HG02678 (cell line): ENCODE measurements around the gene PMEL.

ENCODE experiments used
- ATAC-seq: cut with Tn5 transposase; IDR thresholded peaks from one replicate; pipeline ENCODE4 v1.9.1; 2021; ENCODE audit warnings: mild to moderate bottlenecking, moderate library complexity; ENCODE audit not compliant: unreplicated experiment

Gene PMEL

DNA sequence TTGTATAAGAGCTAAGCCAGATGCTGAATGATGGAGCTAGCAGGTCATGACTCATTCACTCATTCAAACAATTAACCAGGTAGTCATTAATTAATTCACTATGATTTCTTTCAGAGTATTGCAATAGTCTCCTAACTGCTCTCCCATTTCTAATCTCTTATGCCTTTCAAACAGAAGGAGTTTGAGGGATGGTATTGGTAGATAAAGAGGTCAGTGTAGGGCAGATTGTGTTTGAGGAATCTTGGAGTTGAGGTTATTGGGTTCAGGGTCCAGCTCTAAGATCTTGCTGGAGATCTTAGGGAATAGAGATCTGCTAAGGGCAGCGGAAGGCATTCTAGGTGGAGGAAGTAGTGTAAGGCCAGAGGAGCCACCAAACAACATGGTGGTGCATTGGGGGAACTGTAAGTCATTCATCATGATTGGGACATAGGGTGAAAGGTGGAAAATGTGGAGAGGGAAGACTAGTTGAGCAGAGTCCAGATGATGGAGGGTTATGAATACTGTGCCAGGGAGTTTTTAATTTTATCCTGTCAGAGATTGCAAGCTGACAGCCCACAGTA lies 23.2 kb downstream of the PMEL start:
- no peak for ATAC-seq

DNA sequence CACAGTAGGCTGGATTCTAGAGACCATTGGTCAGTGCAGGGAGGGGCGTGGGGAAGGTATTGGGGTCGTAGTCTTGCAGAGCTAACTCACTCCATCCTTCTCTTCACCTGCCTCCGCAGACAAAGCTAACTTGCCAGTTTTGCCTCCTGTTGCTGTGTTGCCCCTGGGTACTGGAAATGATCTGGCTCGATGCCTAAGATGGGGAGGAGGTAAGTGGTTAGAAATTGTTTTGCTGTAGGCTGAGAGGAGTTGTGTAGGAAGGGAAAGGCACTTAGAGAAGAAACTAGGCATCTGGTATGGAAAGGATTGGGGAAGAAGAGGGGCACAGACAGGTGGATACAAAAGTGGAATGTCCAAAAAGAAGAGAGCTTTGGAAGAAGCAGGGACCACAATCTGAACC lies 23.8 kb downstream of the PMEL start:
- ATAC-seq, result no peak

DNA sequence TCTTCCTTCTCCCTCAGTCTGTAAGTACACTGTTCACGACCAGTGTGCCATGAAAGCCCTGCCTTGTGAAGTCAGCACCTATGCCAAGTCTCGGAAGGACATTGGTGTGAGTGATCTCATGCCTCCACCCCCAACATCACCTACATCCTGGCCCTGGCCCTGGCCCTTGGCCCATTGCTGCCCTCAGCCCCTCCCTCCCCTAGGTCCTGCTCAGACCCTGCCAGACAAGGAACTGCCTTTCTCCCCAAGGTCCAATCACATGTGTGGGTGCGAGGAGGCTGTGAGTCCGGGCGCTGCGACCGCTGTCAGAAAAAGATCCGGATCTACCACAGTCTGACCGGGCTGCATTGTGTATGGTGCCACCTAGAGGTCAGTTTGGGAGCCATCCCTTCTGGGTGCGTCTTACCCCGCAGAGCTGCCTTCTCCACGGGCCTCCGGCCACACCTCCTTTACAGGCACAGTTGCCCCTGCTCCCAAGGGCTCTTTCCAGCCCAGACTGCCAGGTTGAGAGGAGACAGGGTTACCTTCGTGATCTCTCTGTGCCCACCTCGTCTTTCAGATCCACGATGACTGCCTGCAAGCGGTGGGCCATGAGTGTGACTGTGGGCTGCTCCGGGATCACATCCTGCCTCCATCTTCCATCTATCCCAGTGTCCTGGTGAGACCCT lies 25.6 kb downstream of the PMEL start:
- peak; percentile 95 for ATAC-seq

DNA sequence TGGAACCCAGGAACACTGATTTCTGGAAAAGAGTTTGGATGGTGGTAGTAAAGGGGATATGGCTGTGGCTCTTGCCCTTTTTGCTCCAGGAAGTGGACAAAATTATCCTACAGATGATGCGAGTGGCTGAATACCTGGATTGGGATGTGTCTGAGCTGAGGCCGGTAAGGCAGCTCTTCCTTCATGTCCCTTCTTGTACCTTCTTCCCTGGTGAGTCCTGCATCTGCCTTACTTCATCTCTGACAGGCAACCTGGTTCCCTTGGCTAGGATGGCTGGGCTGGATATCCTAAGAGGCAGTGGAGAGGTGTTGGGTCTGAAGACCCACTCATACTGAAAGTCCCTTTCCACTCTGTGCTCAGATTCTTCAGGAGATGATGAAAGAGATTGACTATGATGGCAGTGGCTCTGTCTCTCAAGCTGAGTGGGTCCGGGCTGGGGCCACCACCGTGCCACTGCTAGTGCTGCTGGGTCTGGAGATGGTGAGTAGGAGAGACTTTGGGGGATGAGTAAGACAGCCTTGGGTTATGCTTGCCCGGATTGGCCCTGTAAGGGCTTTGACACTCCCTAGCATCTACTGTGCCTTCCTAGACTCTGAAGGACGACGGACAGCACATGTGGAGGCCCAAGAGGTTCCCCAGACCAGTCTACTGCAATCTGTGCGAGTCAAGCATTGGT lies 26.9 kb downstream of the PMEL start:
- no peak for ATAC-seq

DNA sequence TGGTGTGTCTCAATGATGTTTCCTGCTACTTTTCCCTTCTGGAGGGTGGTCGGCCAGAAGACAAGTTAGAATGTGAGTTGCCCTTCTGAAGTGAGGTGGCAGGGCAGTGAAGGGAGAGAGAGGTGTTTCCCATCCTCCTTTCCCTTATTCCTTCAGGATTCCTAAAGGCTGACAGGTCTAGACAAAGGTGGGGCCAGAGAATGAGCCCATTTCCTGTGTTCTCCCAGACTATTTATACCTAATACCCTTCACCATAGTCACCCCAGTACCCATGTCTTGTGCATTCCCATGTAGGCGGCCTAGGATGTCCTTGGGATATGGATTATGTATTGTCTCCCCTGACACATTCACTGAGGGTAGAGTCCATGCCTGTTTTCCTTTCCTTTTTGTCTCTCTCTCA lies 27.9 kb downstream of the PMEL start:
- ATAC-seq, result no peak

DNA sequence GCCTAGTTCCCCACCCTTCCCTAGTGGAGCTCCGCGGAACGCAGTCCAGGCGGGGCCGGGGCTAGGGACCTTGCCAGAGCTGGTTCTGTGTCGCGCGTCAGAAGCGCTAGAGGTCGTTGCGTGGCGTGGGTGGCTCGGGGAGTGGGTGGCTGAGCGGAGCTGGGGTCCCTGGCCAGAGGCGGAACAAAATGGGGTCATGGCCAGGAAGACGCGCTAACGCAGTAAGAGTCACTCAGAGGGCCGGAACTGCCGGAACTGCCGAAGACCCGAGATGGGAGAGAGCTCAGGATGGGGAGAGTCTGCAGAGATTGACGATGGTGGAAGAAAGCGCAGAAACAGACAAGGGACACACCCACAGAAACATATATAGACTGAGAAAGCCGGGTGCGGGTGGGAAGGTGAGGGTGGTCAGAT lies 30.1 kb downstream of the PMEL start:
- no peak for ATAC-seq

DNA sequence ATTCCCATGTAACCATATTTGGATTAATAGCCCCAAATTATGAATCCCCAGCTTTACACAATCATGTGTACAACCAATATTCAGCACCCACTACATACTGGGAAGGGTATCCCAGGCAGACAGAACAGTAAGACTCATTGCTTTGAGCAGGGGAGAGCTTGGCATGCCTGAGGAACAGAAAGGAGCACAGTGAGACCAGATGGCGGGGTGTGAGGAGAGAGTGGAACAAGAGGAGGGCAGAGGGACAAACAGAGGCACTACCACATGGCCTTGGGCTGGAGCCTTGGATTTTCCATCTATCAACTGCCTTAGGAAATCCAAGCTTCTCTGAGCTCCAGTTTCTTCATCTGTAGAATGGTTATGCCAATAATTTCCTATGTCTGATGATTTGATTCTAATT lies 31.1 kb downstream of the PMEL start:
- no peak for ATAC-seq

DNA sequence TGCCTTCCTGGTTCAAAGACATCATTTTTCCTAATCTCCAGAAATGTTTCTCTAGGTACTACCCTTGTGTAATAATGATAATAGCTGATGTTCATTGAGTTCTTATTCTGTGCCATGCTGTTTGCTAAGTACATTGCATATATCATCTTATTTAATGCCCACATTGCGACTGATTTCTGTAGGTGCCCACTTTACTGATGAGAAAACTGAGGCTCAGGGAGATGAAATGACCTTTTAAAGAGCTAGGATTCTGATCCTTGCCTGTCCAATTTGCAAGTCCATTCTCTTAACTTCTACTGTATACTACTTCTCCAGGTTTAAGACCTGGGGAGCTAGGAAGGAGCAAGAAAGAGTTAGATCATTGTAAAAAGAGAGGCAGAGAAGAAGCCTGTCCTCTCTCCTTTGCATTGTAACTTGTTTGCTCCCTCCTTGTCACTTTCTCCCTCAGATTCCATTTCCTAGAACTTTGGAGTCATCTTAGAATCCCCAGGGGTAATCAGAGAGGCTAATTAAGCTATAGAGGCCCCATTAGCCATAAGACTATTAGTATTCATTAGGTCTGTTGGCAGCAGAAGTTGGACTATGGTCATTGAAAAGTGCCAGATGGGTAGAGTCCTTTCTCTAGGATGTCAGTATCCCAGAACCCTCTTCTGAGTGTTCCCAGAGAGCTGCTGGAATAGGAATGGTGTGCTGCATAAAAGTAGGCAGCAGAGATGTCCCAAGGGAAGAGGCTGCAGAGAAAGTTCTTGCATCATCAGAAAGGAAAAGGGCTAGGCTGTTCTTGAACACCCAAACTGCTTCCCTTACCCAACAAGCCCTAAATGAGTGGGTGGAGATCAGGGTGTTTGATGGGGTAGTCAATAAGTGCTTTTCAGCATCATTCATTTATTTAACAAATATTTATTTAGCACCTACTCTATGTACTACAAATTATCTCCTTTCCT lies 31.8 kb downstream of the PMEL start:
- no peak for ATAC-seq

DNA sequence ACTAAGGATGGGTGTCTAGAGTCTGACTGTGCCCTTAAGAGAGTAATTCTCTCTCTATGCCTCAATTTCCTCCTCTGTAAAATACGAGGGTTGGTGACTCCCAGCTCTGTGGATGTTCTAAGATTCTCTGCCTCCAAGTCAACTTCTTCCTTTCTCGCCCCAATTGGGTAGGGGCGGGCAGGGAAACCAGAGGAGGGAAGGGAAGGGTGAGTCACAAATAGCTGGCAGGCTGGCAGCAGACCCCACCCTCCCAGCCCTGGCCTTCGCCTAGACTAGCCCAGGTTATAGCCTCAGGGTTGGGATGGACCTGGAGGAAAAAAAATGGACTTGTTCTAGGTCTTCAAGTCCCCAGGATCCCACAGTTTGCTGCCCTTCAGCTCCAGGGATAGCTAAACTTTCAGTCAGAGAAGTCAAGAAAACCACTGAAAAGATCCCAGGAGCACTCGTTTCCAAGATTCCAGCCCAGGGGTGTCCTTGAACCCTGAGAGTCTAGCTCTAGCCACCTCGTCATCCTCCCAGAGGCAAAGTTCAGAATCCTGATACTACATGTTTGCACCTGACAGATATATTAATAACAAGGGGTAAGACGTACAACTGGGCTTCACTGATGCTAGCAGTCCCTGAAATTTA lies 32.6 kb downstream of the PMEL start:
- no peak for ATAC-seq

DNA sequence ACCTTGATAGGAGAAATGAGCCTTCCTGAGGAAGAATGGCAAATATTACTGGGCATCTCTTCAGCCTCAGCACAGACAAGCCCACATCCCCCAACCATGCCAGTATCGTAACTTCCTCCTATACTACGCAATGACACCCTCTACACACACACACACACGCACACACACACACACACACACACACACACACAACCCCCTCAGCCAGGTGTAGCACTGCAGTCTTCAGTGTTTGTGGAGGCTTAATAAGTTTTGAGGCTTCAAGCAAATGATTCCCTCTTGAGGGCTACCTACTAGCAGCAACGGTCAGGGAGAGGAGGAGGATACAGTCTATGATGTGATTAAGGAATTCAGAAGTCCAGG lies 33.3 kb downstream of the PMEL start:
- ATAC-seq, result no peak

DNA sequence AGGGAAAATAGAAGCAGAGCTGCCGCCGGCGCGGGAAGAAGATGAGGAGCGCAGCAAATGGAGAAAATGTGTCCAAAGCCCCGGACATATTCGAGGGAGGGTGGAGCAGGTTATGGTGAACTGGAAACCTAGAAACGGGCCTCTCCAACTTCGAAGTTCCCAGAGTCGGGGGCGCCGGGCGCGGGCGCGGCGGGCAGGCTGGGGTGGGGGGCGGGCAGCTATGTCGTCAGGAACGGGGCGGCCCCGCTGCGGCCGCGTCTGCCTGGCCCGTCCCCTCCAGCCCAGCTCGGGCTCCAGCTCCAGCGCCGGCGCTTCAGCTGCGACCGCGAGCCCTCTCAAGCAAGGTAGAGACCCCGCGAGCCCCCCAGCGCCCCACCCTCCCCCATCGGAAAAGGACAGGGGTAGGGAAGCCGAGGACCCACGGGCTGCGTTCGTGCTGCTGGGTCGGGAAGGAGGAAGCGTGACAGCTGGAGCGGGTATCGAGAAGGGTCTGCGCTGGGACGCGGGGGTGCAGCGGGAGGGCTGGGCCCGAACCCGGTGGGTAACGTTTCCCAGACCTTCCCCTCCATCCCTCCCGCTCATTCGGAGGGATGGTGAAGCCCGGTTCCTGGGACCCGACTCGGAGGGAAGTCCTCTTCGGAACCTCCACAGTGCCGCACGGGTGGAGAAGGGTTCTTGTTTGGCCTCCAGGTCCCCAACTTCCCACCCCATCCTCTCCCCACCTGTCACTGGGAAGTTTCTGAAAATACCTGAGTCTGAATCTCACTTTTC lies 33.9 kb downstream of the PMEL start:
- ATAC-seq, result no peak

DNA sequence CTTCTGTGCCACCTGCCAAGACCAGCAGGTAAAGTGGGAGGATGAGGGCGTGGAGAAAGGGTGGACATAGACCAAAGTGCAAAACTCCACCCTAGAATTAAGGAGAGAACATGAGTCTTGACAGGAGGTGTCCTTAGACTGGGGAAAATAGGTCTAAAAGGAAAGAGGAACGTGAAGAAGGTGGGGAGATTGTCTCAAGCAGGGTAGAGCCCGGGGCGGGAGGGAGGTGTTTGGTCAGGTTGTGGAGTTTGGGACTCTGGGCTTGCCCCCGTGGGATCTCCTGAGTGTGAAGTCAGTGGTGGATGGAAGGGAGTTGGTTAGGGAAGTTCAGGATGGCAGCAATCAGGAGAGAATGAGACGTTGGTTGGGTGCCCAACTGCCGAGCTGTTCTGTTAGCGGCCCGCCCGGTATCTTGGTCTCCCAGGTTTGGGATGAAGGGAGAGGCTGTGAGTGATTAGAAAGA lies 34.5 kb downstream of the PMEL start:
- ATAC-seq, result no peak

DNA sequence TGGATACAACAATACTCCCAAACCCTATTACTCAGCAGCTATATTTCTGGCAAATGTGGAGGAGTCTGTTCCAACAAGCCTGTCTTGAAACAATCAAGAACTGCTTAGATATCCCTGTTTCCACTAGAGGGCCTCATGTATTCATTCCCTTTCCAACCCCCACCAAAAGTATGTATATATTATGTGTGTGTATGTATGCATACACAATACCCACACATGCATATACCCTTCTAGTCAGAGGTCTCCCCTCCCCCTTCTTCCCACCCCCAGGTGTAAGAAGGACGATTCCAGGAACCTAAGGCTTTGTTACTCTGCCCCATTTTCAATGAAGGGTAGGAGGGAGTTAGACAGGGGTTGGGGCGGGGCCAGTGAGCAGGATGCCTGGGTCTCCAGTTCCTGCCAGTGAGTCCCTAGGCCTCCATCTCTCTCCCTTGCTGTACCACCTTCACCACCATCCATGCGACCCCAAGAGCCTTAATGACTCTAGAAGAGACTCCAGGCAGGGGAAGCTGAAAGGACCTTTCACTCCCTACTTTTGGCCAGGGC lies 35.0 kb downstream of the PMEL start, which contains the start of gene DGKA:
TSS of gene DGKA (plus strand) at position 392 of the 546 bp plus-strand sequence. CDS start 5,342 bp downstream, outside the sequence.
- peak; percentile 13 for ATAC-seq

DNA sequence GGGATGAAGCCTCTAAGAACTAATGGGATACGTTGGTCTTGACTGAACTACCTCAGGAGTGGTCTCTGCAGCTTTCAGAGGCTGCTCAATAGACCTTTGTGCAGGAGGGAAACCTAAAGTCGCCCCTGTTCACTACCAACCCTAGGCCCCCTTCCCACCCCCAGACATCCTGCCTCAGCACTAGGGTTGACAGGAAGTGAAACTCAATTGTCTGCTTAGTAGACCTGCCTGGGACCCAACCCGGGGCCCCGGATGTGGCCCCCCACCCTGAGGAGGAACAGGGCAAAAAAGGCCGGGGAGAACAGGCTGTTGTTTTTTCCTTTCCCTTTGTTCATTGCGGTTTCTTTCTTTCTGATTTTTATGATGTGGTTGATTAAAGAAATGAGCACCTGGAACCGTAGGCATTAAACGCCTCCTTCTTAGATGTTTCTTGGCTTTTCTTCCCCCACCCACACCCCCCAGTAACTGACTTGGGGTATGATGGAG lies 36.5 kb downstream of the PMEL start:
- ATAC-seq, result peak; percentile 33

DNA sequence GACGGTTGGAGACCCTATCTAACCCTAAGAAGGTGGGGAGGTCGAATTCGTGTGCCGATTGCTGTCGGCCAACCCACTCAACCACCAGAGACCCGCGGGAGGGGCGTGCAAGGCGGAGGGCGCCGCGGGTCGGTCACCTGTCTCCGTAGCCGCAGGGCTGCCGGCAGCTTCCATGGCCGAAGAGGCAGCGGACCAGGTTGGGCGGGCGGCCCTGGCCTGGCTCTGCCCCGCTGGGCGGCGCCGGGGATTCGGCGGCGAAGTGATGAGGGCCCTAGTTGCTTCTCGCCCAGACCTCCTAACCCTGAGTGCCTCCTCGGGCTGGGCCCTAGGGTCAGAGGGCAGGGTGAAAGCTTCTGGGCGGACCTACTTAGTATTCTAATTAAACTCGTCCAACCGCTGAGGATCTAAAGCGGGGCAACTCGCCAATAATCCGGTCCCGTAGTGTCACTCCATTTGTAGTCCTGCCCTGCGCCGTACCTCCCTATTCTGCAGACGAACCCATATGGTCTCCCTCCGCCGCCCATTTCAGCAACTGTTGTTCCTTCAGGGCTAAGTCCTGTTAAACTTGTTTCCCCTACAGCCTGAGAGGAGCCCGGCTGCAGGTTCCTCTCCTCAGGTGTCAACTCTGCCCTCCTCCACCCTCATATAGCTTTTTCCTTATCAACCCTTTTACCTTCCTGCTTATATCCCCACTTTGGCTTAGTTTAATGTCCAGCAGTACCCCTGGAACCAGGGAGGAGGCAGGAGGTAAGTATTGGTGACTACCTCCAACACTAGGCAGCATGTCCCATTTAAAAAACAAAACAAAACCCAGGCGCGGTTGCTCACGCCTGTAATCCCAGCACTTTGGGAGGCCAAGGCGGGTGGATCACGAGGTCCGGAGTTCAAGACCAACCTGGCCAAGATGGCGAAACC lies 38.0 kb downstream of the PMEL start, which contains the start of gene PYM1:
TSS of gene PYM1 (minus strand) at position 307 of the 915 bp plus-strand sequence. CDS start at position 174, 133 bp downstream.
- ATAC-seq, result peak; percentile 43

DNA sequence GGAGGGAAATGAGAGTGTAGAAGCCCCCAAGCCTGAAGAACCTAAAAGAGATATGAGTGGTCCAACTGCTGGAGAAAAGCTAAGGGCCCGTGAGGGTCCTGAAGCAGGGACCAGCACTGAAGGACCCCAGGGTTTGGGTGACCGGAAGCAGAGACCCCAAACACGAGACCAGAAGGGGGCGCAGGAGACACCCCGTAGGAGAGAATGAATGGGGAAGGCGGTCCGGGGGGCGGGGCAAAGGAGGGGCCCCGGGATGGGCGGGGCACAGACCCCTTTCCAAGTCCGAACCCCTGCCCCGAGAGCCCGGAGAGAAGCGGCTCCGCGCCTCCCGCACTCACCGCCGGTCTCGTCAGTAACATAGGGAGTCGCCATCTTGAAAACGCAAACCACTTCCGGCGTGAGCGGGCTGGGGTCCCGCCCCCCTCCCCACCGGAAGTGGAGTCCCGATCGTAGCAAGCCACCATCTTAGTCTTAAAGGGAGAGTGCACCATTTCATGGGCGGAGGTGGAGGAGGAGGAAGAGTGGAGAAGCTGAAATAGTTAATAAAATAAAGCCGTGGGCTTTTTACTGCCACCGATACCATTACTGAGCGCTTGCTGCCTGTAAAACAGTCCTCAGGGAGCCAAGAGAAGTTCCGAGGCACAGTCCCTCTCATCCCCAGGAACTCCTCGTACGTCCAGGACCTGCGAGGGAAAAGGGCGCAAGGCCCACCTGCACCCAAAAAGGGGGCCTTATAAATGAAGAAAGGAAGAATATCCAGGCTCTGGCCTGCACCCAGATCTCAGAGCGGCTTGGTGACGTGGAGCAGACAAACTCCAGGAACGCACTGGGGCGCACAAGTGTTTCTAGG lies 38.9 kb downstream of the PMEL start:
- peak; percentile 40 for ATAC-seq
